Measurements from ENCODE around the gene PJA1.
A peak's percentile ranks its signal among the peaks of the same experiment; 100 is the strongest.

Gene PJA1, protein sequence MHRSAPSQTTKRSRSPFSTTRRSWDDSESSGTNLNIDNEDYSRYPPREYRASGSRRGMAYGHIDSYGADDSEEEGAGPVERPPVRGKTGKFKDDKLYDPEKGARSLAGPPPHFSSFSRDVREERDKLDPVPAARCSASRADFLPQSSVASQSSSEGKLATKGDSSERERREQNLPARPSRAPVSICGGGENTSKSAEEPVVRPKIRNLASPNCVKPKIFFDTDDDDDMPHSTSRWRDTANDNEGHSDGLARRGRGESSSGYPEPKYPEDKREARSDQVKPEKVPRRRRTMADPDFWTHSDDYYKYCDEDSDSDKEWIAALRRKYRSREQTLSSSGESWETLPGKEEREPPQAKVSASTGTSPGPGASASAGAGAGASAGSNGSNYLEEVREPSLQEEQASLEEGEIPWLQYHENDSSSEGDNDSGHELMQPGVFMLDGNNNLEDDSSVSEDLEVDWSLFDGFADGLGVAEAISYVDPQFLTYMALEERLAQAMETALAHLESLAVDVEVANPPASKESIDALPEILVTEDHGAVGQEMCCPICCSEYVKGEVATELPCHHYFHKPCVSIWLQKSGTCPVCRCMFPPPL

DNA sequence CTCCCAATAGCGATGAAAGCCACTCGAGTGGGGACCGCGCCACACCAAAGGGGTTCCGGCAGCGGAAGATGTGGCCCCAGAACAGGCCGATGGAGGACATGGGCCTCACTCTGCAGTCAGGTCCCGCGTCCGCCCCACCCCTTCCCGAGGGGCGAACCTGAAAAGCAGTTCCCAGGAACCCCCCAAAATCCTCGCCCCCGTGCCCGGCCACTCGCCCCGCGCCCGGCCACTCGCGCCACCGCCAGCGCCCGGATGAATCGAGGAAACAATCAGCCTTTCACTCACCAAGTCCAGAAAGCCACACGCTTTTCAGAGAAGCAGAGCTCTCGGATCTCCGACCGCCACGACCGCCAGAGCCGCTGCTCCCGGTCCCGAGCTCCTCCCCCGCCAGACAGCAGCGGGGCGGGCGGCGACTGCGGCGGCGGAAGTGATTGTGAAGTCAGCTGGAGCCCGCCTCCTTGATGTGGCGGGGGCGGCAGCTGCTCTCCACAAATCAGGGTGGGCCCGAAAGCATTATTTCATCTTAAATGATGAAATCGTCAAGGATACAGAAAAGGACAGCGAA, at the start of gene PJA1:
Gene PJA1, minus strand, starts transcription at position 367 of the 565 bp plus-strand sequence. CDS start 2,380 bp downstream, outside the sequence.
- peak; percentile 46 for DNase-seq
- Histone ChIP-seq H3K36me3 (replicated peaks) (no peaks in the 10 kb centered on the region), H3K27ac (peak within 1 kb of the TSS; percentile 51), H3K4me3 (ENCODE audit: low read depth, low read length) (peak within 1 kb of the TSS; percentile 77), H3K27me3 (replicated peaks) (no peaks in the 10 kb centered on the region)
- TF ChIP-seq, protein P1, sequence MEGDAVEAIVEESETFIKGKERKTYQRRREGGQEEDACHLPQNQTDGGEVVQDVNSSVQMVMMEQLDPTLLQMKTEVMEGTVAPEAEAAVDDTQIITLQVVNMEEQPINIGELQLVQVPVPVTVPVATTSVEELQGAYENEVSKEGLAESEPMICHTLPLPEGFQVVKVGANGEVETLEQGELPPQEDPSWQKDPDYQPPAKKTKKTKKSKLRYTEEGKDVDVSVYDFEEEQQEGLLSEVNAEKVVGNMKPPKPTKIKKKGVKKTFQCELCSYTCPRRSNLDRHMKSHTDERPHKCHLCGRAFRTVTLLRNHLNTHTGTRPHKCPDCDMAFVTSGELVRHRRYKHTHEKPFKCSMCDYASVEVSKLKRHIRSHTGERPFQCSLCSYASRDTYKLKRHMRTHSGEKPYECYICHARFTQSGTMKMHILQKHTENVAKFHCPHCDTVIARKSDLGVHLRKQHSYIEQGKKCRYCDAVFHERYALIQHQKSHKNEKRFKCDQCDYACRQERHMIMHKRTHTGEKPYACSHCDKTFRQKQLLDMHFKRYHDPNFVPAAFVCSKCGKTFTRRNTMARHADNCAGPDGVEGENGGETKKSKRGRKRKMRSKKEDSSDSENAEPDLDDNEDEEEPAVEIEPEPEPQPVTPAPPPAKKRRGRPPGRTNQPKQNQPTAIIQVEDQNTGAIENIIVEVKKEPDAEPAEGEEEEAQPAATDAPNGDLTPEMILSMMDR (IDR thresholded peaks at IDR 0.05; ENCODE audit: low read depth, low read length, missing control alignments): no peak
- in situ Hi-C loops (cut with HindIII; ENCODE audit: low pct_ligation_motif_present, low sequenced_read_pairs): no loop called here

DNA sequence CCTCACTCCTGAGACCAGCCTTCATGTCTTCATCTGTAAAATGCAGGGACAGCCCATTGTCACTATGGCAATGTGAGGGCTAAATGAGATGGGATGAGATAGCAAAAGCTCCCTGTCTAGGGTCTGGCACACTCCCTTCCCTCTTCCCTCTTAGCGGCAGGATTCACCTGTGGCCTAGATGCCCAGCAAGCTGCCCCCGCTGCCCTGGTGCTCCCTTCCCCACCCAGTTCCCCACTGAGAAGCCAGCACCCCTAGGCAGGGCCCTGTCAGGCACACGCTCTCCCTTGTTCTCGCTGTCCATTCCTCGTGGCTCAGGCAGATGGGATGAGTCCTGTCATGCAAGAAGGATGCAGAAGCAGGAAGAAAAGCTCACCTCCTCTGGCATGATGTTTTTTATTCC, 49.2 kb upstream of the PJA1 start:
- in situ Hi-C loops (cut with HindIII; ENCODE audit: low pct_ligation_motif_present, low sequenced_read_pairs): no loop called here
- no peak for DNase-seq
- Histone ChIP-seq H3K27ac (no peak overlapping the region), H3K36me3 (replicated peaks) (no peaks in the 10 kb centered on the region), H3K4me3 (ENCODE audit: low read depth, low read length) (no peak overlapping the region), H3K27me3 (replicated peaks) (no peaks in the 10 kb centered on the region)
- TF ChIP-seq, protein P1 (IDR thresholded peaks at IDR 0.05; ENCODE audit: low read depth, low read length, missing control alignments): no peak

DNA sequence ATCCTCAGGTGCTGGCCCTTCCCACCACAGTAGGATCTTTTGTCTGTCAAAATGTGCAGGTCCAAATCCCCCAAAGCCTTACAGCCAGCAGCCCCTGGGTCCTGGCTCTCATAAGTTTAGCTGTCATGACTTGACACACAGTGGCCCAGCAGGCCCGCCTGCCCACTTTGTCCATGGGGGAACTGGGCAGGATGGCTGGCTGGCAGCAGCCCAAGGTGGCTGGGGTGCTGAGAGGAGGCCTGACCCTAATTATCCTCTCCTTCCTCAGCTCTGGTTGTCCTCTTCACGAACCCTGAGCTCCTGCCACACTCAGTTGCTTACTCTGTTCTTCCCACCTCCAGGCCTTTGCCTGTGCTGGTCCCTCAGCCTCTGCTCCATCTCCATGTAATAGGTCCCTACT, 46.4 kb upstream of the PJA1 start:
- TF ChIP-seq, protein P1 (IDR thresholded peaks at IDR 0.05; ENCODE audit: low read depth, low read length, missing control alignments): no peak
- Histone ChIP-seq H3K27ac (no peak overlapping the region), H3K27me3 (replicated peaks) (no peaks in the 10 kb centered on the region), H3K36me3 (replicated peaks) (no peaks in the 10 kb centered on the region), H3K4me3 (ENCODE audit: low read depth, low read length) (no peak overlapping the region)
- in situ Hi-C loops (cut with HindIII; ENCODE audit: low pct_ligation_motif_present, low sequenced_read_pairs): no loop called here
- no peak for DNase-seq

DNA sequence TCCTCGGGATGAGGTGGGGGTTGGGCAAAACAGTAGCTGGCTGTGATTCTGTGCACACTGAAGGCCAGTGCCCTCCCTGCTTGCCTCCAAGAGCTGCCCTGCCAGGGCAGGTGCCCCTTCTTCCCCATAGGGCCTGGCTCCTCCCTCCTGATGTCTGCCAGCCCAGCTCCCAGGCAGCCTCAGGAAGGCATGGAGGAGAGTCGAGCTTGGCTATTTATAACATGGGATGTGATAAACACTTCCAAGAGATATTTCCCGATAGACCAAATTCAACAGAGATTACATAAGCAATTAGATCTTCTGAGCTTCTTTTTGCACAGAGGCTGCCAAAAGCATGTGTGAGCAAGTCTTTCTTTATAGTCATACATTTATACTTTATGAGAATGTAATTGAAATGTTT, 45.3 kb upstream of the PJA1 start:
- H3K27me3 ChIP-seq (replicated peaks): no peaks in the 10 kb centered on the region
- no peak overlapping the region for H3K4me3 ChIP-seq (ENCODE audit: low read depth, low read length)
- no peak overlapping the region for H3K27ac ChIP-seq
- in situ Hi-C loops (cut with HindIII; ENCODE audit: low pct_ligation_motif_present, low sequenced_read_pairs): no loop called here
- H3K36me3 ChIP-seq (replicated peaks): no peaks in the 10 kb centered on the region
- TF ChIP-seq, protein P1 (IDR thresholded peaks at IDR 0.05; ENCODE audit: low read depth, low read length, missing control alignments): no peak
- no peak for DNase-seq

DNA sequence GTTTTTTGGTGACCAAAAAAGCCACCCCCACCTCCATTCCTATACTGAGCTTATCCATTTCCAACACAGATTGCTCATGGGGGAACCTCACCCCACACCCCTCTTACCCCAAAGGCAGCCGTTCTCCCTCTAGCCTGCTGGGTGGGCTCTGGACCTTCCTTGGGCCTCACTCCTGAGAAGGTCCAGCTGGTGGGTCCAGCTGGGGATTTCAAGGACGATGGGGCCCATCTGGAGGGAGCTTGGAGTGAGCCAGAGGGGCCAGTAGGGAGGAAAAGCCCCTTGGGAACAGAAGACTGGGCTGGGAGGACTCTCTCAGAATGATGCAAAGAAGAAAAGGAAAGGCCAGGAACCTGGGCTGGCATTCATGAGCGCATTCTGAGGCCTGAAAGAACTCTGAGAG, 42.0 kb upstream of the PJA1 start:
- Histone ChIP-seq H3K36me3 (replicated peaks) (no peaks in the 10 kb centered on the region), H3K27me3 (replicated peaks) (no peaks in the 10 kb centered on the region), H3K4me3 (ENCODE audit: low read depth, low read length) (no peak overlapping the region), H3K27ac (no peak overlapping the region)
- DNase-seq: no peak
- in situ Hi-C loops (cut with HindIII; ENCODE audit: low pct_ligation_motif_present, low sequenced_read_pairs): no loop called here
- TF ChIP-seq, protein P1 (IDR thresholded peaks at IDR 0.05; ENCODE audit: low read depth, low read length, missing control alignments): no peak
